ENCODE data around the gene TMCO6.

TMCO6 gene

GRCh38 chr5:140671472-140672125 lies 32.3 kb downstream of the TMCO6 start:
- TF ChIP-seq SIN3A (IDR thresholded peaks at IDR 0.05; ENCODE audit: borderline replicate concordance, insufficient read depth, low read length) (no peak), REST (IDR thresholded peaks at IDR 0.05; ENCODE audit: insufficient read depth in 1 of 2, low read depth in 2 of 2, low read length in 2 of 2) (no peak), TAF1 (IDR thresholded peaks at IDR 0.05; ENCODE audit: borderline replicate concordance, insufficient read depth, low read length) (no peak), POLR2AphosphoS5 (IDR thresholded peaks at IDR 0.05; ENCODE audit: low read depth, low read length) (no peak), FOXP2 (optimal IDR thresholded peaks at IDR 0.05; ENCODE audit: borderline replicate concordance, extremely low read depth, extremely low read length, insufficient read depth) (no peak)

GRCh38 chr5:140672455-140673186 lies 33.4 kb downstream of the TMCO6 start:
- TF ChIP-seq FOXP2 (optimal IDR thresholded peaks at IDR 0.05; ENCODE audit: borderline replicate concordance, extremely low read depth, extremely low read length, insufficient read depth) = no peak
- no peak for TF ChIP-seq REST (IDR thresholded peaks at IDR 0.05; ENCODE audit: insufficient read depth in 1 of 2, low read depth in 2 of 2, low read length in 2 of 2)
- no peak for TF ChIP-seq SIN3A (IDR thresholded peaks at IDR 0.05; ENCODE audit: borderline replicate concordance, insufficient read depth, low read length)
- TF ChIP-seq POLR2AphosphoS5 (IDR thresholded peaks at IDR 0.05; ENCODE audit: low read depth, low read length) = no peak; the same call in 1 of the 2 replicates
- no peak for TF ChIP-seq TAF1 (IDR thresholded peaks at IDR 0.05; ENCODE audit: borderline replicate concordance, insufficient read depth, low read length)

GRCh38 chr5:140673187-140673976 lies 34.1 kb downstream of the TMCO6 start, which contains the start of gene DND1:
Gene DND1 (minus strand): TSS chr5:140673576. CDS start chr5:140673542, 34 bp downstream.
- TF ChIP-seq FOXP2 (optimal IDR thresholded peaks at IDR 0.05; ENCODE audit: borderline replicate concordance, extremely low read depth, extremely low read length, insufficient read depth) = no peak
- TF ChIP-seq REST (IDR thresholded peaks at IDR 0.05; ENCODE audit: insufficient read depth in 1 of 2, low read depth in 2 of 2, low read length in 2 of 2) = no peak
- no peak for TF ChIP-seq SIN3A (IDR thresholded peaks at IDR 0.05; ENCODE audit: borderline replicate concordance, insufficient read depth, low read length)
- TF ChIP-seq POLR2AphosphoS5 (IDR thresholded peaks at IDR 0.05; ENCODE audit: low read depth, low read length) = peak; percentile 40; the same call in 1 of the 2 replicates

- TF ChIP-seq TAF1 (IDR thresholded peaks at IDR 0.05; ENCODE audit: borderline replicate concordance, insufficient read depth, low read length) (no peak), SIN3A (IDR thresholded peaks at IDR 0.05; ENCODE audit: borderline replicate concordance, insufficient read depth, low read length) (no peak), REST (IDR thresholded peaks at IDR 0.05; ENCODE audit: insufficient read depth in 1 of 2, low read depth in 2 of 2, low read length in 2 of 2) (no peak)
These were observed 35.0 kb downstream of the TMCO6 start for GRCh38 chr5:140674211-140674610.
